H1 (cell line): ENCODE data around the gene TFDP1.

Source experiments
- E2F6 ChIP-seq: IDR thresholded peaks from 2 replicates; pipeline ENCODE4 v1.6.1; 2012; ENCODE audit warnings: inconsistent platforms
- MAX ChIP-seq: IDR thresholded peaks from 2 replicates; pipeline ENCODE4 v1.6.1; 2012; ENCODE audit warnings: inconsistent platforms
- POLR2A ChIP-seq, 2 experiments: IDR thresholded peaks; 1 replicate in 1 of 2; 2 replicates in 1 of 2; pipeline ENCODE4 v1.6.1; 2011; ENCODE audit warnings: low read depth in 2 of 2, low read length in 2 of 2, mild to moderate bottlenecking in 2 of 2; ENCODE audit errors: control extremely low read depth in 1 of 2
- TAF1 ChIP-seq: IDR thresholded peaks from 2 replicates; pipeline ENCODE4 v1.6.1; 2011; ENCODE audit warnings: mild to moderate bottlenecking, low read depth, low read length

GRCh38 chr13:113644800-113645199 lies 60.2 kb downstream of the TFDP1 start:
- TF ChIP-seq TAF1: no peak
- no peak for TF ChIP-seq E2F6
- TF ChIP-seq MAX: no peak
- no peak for TF ChIP-seq POLR2A (IDR thresholded peaks at IDR 0.05; ENCODE audit: control extremely low read depth in 1 of 2, low read depth in 2 of 2, low read length in 2 of 2)
